CD4-positive, alpha-beta memory T cell (primary cell): ENCODE data around the gene CDC42BPB. TPM values are rescaled to one million over a fixed set of nuclear protein-coding genes. Genes with fewer than 3 reads are reported as not detected.

ENCODE experiments used
- CTCF ChIA-PET: fragments of 350-600 bp; sonication (Branson Sonifier 250); formaldehyde crosslinking; loops from one replicate; lab custom pipeline; 2021; ENCODE audit warnings: inconsistent platforms; ENCODE audit not compliant: partially characterized antibody; lab: Charles Lee
- POLR2A ChIA-PET: fragments of 350-600 bp; sonication (Branson Sonifier 250); formaldehyde crosslinking; loops from one replicate; lab custom pipeline; 2021; ENCODE audit not compliant: partially characterized antibody; lab: Charles Lee
- DNase-seq, 5 donors: peaks; one replicate each; pipeline versions ENCODE4 v3.0.0 to v3.0.0-alpha.2; 2020 to 2022; ENCODE audit warnings: mixed read lengths in 1 of 5
- H3K27ac ChIP-seq: one replicate; pipeline ENCODE4 v1.7.0; 2013; ENCODE audit warnings: low read depth, low read length
- H3K27me3 ChIP-seq: 2 replicates; pipeline ENCODE4 v1.7.0; 2013; ENCODE audit warnings: mild to moderate bottlenecking, low read length, moderate library complexity; ENCODE audit not compliant: insufficient read depth
- H3K36me3 ChIP-seq: 2 replicates; pipeline ENCODE4 v1.7.0; 2013; ENCODE audit warnings: mild to moderate bottlenecking, low read length, moderate library complexity; ENCODE audit not compliant: insufficient read depth
- H3K4me1 ChIP-seq: 2 replicates; pipeline ENCODE4 v1.7.0; 2013; ENCODE audit warnings: mild to moderate bottlenecking, low read length, moderate library complexity; ENCODE audit not compliant: insufficient read depth
- H3K4me3 ChIP-seq, 2 donors: one replicate each; pipeline ENCODE4 v1.7.0; 2013; ENCODE audit warnings: low read length in 2 of 2, mild to moderate bottlenecking in 1 of 2
- H3K9me3 ChIP-seq, 2 donors: one replicate each; pipeline ENCODE4 v1.7.0; 2013; ENCODE audit warnings: low read length in 2 of 2, control low read depth in 1 of 2; ENCODE audit not compliant: control insufficient read depth in 1 of 2
- H3K27ac Mint-ChIP-seq, 7 donors: one replicate each; pipeline ENCODE4 v1.8.0; 2020 to 2021; ENCODE audit warnings: mixed read lengths in 7 of 7, mild to moderate bottlenecking in 6 of 7, inconsistent platforms in 3 of 7, moderate library complexity in 3 of 7
- H3K27me3 Mint-ChIP-seq, 2 donors: one replicate each; pipeline ENCODE4 v1.8.0; 2020 to 2021; ENCODE audit warnings: mixed read lengths in 2 of 2
- H3K36me3 Mint-ChIP-seq, 2 donors: one replicate each; pipeline ENCODE4 v1.8.0; 2020 to 2021; ENCODE audit warnings: mixed read lengths in 2 of 2, inconsistent platforms in 1 of 2, mild to moderate bottlenecking in 1 of 2
- H3K4me1 Mint-ChIP-seq, 4 donors: one replicate each; pipeline ENCODE4 v1.8.0; 2020 to 2021; ENCODE audit warnings: mixed read lengths in 4 of 4, mild to moderate bottlenecking in 1 of 4
- H3K4me3 Mint-ChIP-seq, 8 donors: one replicate each; pipeline ENCODE4 v1.8.0; 2020 to 2021; ENCODE audit warnings: mixed read lengths in 8 of 8, mild to moderate bottlenecking in 7 of 8, moderate library complexity in 6 of 8, inconsistent platforms in 3 of 8
- H3K9me3 Mint-ChIP-seq, 8 donors: one replicate each; pipeline ENCODE4 v1.8.0; 2020 to 2021; ENCODE audit warnings: mixed read lengths in 8 of 8, mild to moderate bottlenecking in 5 of 8, inconsistent platforms in 3 of 8, moderate library complexity in 1 of 8
- intact Hi-C: fragments of 100-400 bp; cut with micrococcal nuclease; formaldehyde crosslinking; loops from one replicate; pipeline ENCODE4 v1.15.1; 2023
- polyA plus RNA-seq, 2 donors: library from polyadenylated mRNA; unstranded; fragments of 300-500 nt; fragmentation: Illumina TruSeq; gene quantifications; one replicate each; pipeline ENCODE4 v1.2.3, GENCODE V29; 2021
- total RNA-seq, 2 experiments: library from RNA; stranded (reverse); gene quantifications; one replicate each; pipeline ENCODE4 v1.2.3, GENCODE V29; 2021

The CDC42BPB gene
- total and polyA plus RNA-seq, 4 experiments from 2014 or later, result 0.02 to 8.4 (median 4.1) TPM

DNA sequence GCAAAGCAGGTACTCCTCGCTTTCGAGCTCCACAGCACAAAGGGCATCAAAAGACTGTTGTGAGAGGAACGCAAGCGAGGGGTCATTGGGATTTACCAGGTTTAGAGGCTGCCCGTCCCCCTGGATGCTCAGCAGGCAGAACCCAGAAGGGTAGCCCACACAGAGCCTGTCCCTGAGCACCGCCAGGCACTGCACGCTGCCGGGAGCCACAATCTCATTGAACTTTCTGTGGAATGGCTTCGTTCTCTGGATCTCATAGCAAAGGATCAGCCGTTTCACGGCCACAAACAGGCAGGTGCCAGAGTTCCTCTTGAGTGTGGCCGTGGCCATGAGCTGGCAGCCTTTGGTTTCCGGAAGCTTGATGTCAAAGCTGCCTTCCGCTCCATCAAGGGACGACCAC lies 113.4 kb downstream of the CDC42BPB start:
- H3K4me1 ChIP-seq, result peaks cover 4% of the 10 kb centered on the region
- intact Hi-C loops, result no loop called here
- no peak for DNase-seq
- H3K9me3 Mint-ChIP-seq, result no peaks in the 10 kb centered on the region
- no peak overlapping the region for H3K27ac ChIP-seq
- H3K9me3 ChIP-seq, result no peaks in the 10 kb centered on the region
- H3K4me3 ChIP-seq, result no peak overlapping the region
- CTCF ChIA-PET, result interaction anchor here (0.8 to 1.4 kb wide), 2 partner anchors 161 to 170 kb away, joined by 3 to 5 read pairs; no protein-coding TSS in a partner anchor
- H3K36me3 Mint-ChIP-seq, result no peaks in the 10 kb centered on the region
- no peaks in the 10 kb centered on the region for H3K27me3 ChIP-seq
- no peak overlapping the region for H3K27ac Mint-ChIP-seq
- POLR2A ChIA-PET, result interaction anchor here (0.6 kb wide), 1 partner anchor 93 kb away, joined by 4 read pairs; no protein-coding TSS in a partner anchor
- peaks cover 8 to 20% (median 16%) of the 10 kb centered on the region in 4 donors for H3K4me1 Mint-ChIP-seq
- H3K27me3 Mint-ChIP-seq, result no peaks in the 10 kb centered on the region
- H3K36me3 ChIP-seq, result no peaks in the 10 kb centered on the region
- H3K4me3 Mint-ChIP-seq, result no peak overlapping the region

GRCh38 chr14:102943454-102943853 lies 113.9 kb downstream of the CDC42BPB start:
- H3K27ac ChIP-seq, result no peak overlapping the region
- peaks cover 6 to 16% (median 12%) of the 10 kb centered on the region in 4 donors for H3K4me1 Mint-ChIP-seq
- POLR2A ChIA-PET, result interaction anchor here (0.6 kb wide), 1 partner anchor 93 kb away, joined by 4 read pairs; no protein-coding TSS in a partner anchor
- H3K9me3 ChIP-seq, result no peaks in the 10 kb centered on the region
- DNase-seq, result no peak
- no peaks in the 10 kb centered on the region for H3K4me1 ChIP-seq
- intact Hi-C loops, result no loop called here
- CTCF ChIA-PET, result interaction anchor here (1.4 kb wide), 1 partner anchor 169 kb away, joined by 5 read pairs; no protein-coding TSS in a partner anchor
- no peak overlapping the region for H3K27ac Mint-ChIP-seq
- no peaks in the 10 kb centered on the region for H3K36me3 ChIP-seq
- H3K27me3 ChIP-seq, result no peaks in the 10 kb centered on the region
- H3K9me3 Mint-ChIP-seq, result no peaks in the 10 kb centered on the region
- no peak overlapping the region for H3K4me3 Mint-ChIP-seq
- no peaks in the 10 kb centered on the region for H3K36me3 Mint-ChIP-seq
- no peak overlapping the region for H3K4me3 ChIP-seq
- no peaks in the 10 kb centered on the region for H3K27me3 Mint-ChIP-seq

DNA sequence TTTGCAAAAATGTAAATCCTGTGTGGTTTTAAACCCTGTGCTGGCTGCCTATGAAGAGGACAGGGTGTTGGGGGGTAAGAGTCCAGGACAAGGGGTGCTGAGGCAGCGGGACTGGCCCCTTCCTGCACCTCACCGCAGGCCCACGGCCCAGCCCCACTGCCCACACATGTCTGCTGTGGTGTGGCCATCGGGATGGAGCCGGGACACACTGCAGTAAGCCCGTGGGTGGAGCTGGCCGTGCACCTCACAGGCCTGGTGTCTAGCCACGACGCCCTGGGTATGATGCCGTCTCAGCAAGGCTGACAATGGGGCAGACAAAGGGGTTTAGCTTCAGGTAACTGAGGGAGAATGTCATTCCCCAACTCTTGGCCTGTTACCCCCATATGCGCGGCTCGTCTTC lies 115.3 kb downstream of the CDC42BPB start:
- Histone ChIP-seq H3K36me3 (no peaks in the 10 kb centered on the region), H3K27ac (no peak overlapping the region), H3K4me1 (no peaks in the 10 kb centered on the region), H3K9me3 (no peaks in the 10 kb centered on the region), H3K4me3 (no peak overlapping the region), H3K27me3 (no peaks in the 10 kb centered on the region)
- Mint-ChIP-seq H3K36me3 (no peaks in the 10 kb centered on the region), H3K9me3 (no peaks in the 10 kb centered on the region), H3K4me3 (no peak overlapping the region), H3K27me3 (no peaks in the 10 kb centered on the region), H3K4me1 (peaks cover 4 to 10% (median 6%) of the 10 kb centered on the region in 4 donors), H3K27ac (no peak overlapping the region)
- no peak for DNase-seq
- intact Hi-C loops, result no loop called here
- ChIA-PET CTCF (no interaction called here), POLR2A (no interaction called here)

DNA sequence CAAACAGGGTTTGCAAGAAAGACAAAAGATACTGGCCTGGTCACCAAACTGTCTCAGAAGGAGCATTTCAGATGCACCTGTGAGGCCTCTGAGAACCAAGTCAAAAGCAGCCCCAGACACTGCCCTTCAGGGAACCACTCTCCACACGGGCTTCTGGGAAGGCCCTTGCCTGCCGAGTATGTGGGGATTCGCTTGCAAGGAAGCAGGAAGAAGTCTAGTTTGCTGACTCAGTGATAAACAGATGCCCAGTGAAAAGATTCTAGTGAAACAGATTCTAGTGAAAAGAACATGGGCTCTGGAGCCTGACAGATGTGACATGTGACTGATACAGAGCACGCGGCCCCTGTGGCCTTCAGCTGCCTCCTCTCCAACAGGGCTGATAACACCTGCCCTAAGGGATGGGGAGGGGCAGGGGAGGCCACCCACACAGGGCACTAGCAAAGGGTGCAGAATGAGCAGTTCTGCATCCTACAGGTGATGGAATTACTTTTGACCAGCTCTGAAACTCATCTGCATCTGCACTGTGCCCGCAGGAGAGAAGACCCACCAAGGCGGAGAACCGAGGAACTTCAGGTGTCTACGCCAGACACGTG lies 115.8 kb downstream of the CDC42BPB start:
- Histone ChIP-seq H3K27ac (no peak overlapping the region), H3K36me3 (no peaks in the 10 kb centered on the region), H3K4me3 (no peak overlapping the region), H3K4me1 (no peaks in the 10 kb centered on the region), H3K9me3 (no peaks in the 10 kb centered on the region), H3K27me3 (no peaks in the 10 kb centered on the region)
- no peaks in the 10 kb centered on the region for H3K27me3 Mint-ChIP-seq
- no peaks in the 10 kb centered on the region for H3K9me3 Mint-ChIP-seq
- no peak overlapping the region for H3K4me3 Mint-ChIP-seq
- intact Hi-C loops, result no loop called here
- CTCF ChIA-PET, result no interaction called here
- no peak for DNase-seq
- H3K27ac Mint-ChIP-seq, result peak overlapping the region in 1 of 7 donors; percentile 15
- POLR2A ChIA-PET, result no interaction called here
- H3K4me1 Mint-ChIP-seq, result peaks cover 2 to 4% (median 2%) of the 10 kb centered on the region in 4 donors
- H3K36me3 Mint-ChIP-seq, result no peaks in the 10 kb centered on the region

DNA sequence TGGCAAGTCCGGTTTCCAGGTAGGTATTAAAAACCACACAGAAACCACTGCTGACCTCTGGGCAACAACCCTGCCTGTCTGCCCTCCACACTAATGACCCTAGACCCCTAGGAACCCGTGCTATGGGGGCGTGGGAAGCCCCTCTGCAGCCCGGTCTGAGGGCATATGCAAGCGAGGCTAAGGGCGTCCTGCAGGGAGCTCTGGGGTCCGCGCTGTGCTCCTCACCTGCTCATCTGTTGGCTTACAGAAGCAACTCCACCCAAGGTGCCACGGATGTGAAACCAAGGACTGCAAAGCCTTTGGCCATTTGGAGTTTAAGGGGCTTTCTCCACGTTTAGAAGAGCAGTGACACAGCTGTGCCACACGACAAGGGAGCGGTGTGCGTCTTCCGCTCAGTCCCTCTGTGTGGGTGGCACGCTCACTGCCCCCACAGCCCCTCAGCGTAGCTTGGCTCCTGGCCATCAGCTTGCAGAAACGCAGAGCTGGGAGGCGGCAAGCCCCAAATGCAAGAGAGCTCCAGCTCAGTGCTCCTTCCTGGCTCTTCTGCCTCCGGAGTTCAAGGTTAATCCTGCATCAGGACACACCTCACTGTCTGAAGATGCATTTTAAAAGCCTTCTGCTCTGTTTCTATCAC lies 116.5 kb downstream of the CDC42BPB start:
- no peak for DNase-seq
- POLR2A ChIA-PET, result no interaction called here
- no peaks in the 10 kb centered on the region for H3K4me1 ChIP-seq
- Mint-ChIP-seq H3K9me3 (no peaks in the 10 kb centered on the region), H3K4me1 (no peaks in the 10 kb centered on the region), H3K27me3 (no peaks in the 10 kb centered on the region), H3K27ac (no peak overlapping the region), H3K4me3 (no peak overlapping the region), H3K36me3 (no peaks in the 10 kb centered on the region)
- H3K4me3 ChIP-seq, result no peak overlapping the region
- H3K9me3 ChIP-seq, result no peaks in the 10 kb centered on the region
- CTCF ChIA-PET, result no interaction called here
- no peak overlapping the region for H3K27ac ChIP-seq
- H3K36me3 ChIP-seq, result no peaks in the 10 kb centered on the region
- intact Hi-C loops, result no loop called here
- no peaks in the 10 kb centered on the region for H3K27me3 ChIP-seq

DNA sequence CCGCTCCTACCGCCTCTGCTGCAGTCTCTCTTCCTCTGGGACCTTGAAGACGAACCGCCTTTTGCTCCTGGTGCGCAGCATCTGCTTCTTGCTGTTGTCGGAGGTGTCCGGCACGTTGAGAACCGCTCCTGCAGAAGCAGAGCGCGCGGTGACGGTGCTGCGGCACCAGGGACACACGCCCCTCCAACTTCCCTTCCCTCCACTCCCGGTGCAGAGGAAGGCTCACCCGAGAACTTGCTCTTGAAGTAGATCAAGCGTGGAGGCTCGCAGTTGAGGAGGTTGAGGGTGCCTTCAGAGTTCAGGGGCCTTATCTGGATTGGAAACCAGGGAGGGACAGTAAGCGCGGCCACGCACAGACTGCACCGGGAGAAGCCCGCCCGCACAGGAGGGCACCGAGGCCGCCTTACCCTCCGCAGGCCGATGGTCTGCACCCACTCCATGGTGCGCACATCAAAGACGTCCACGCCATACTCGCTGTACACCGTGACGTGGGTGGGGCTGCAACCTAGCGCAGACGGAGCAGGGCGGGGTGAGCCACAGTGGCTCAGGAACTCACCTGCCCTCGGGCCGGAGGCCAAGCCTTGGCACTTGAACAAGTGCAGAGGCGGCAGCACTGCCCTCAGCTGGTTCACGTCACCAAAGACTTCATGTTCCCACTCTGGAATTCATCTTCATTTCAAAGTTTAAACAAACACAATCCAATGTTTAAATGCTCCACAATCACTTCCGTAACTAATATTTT lies 117.4 kb downstream of the CDC42BPB start:
- CTCF ChIA-PET, result no interaction called here
- Histone ChIP-seq H3K4me1 (no peaks in the 10 kb centered on the region), H3K9me3 (no peaks in the 10 kb centered on the region), H3K27ac (no peak overlapping the region), H3K4me3 (no peak overlapping the region), H3K27me3 (no peaks in the 10 kb centered on the region), H3K36me3 (no peaks in the 10 kb centered on the region)
- no peak for DNase-seq
- Mint-ChIP-seq H3K36me3 (no peaks in the 10 kb centered on the region), H3K27ac (no peak overlapping the region), H3K9me3 (no peaks in the 10 kb centered on the region), H3K27me3 (no peaks in the 10 kb centered on the region), H3K4me3 (no peak overlapping the region), H3K4me1 (no peaks in the 10 kb centered on the region)
- intact Hi-C loops, result no loop called here
- POLR2A ChIA-PET, result no interaction called here

GRCh38 chr14:102939329-102939728 lies 118.0 kb downstream of the CDC42BPB start:
- ChIA-PET CTCF (no interaction called here), POLR2A (no interaction called here)
- H3K4me1 Mint-ChIP-seq, result no peaks in the 10 kb centered on the region
- no peak overlapping the region for H3K27ac ChIP-seq
- H3K36me3 ChIP-seq, result no peaks in the 10 kb centered on the region
- H3K27ac Mint-ChIP-seq, result no peak overlapping the region
- H3K27me3 Mint-ChIP-seq, result no peaks in the 10 kb centered on the region
- H3K9me3 ChIP-seq, result no peaks in the 10 kb centered on the region
- H3K4me1 ChIP-seq, result no peaks in the 10 kb centered on the region
- no peaks in the 10 kb centered on the region for H3K36me3 Mint-ChIP-seq
- H3K27me3 ChIP-seq, result no peaks in the 10 kb centered on the region
- H3K9me3 Mint-ChIP-seq, result no peaks in the 10 kb centered on the region
- DNase-seq, result no peak
- H3K4me3 Mint-ChIP-seq, result no peak overlapping the region
- H3K4me3 ChIP-seq, result no peak overlapping the region
- intact Hi-C loops, result no loop called here
